ENCODE data around the gene GPR176.

DNA sequence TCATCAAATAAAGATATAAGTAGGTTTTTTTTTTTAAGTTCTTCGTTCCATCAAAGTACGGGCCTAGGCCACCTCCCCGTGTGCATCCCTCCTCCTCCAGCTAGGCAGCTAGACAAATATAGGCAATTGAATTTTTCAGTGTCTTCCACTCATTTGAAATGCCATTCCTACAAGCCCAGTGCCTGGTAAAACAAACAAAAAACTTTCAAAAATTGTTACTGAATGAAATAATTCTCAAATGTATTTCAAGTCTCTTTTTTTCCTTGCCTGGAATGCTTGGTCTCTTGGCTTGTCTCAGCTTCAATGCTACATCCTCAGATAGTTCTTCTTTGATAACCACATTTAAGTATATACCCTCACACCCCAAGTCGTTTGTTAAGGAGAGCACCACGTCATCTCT, 17.6 kb upstream of the GPR176 start:
- TF ChIP-seq EP300 (IDR thresholded peaks at IDR 0.05) = no peak
- TF ChIP-seq, protein P1, sequence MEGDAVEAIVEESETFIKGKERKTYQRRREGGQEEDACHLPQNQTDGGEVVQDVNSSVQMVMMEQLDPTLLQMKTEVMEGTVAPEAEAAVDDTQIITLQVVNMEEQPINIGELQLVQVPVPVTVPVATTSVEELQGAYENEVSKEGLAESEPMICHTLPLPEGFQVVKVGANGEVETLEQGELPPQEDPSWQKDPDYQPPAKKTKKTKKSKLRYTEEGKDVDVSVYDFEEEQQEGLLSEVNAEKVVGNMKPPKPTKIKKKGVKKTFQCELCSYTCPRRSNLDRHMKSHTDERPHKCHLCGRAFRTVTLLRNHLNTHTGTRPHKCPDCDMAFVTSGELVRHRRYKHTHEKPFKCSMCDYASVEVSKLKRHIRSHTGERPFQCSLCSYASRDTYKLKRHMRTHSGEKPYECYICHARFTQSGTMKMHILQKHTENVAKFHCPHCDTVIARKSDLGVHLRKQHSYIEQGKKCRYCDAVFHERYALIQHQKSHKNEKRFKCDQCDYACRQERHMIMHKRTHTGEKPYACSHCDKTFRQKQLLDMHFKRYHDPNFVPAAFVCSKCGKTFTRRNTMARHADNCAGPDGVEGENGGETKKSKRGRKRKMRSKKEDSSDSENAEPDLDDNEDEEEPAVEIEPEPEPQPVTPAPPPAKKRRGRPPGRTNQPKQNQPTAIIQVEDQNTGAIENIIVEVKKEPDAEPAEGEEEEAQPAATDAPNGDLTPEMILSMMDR (IDR thresholded peaks at IDR 0.05) = no peak
- no peak for TF ChIP-seq POLR2A (IDR thresholded peaks at IDR 0.05)

All from tibial nerve (tissue), 4 donors.